Measurements from ENCODE around the gene BTNL2. TPM values are rescaled to one million over a fixed set of nuclear protein-coding genes. Genes with fewer than 3 reads are reported as not detected.

BTNL2 gene
- not detected in 2 replicates for total RNA-seq (2012; rRNA removed)

- Histone ChIP-seq H3K4me2 (ENCODE audit: low read length) (no peak within 1 kb of the TSS), H3K36me3 (ENCODE audit: insufficient read depth, low read length) (no peaks in the 10 kb centered on the region), H3K4me3 (ENCODE audit: low read length) (no peak within 1 kb of the TSS), H3K9me3 (replicated peaks; ENCODE audit: low read length) (no peaks in the 10 kb centered on the region), H3K27me3 (ENCODE audit: control insufficient read depth, insufficient read depth, low read length) (peaks cover 57% of the 10 kb centered on the region), H3K9ac (ENCODE audit: low read depth, low read length) (no peak within 1 kb of the TSS), H3K4me1 (ENCODE audit: control insufficient read depth, insufficient read depth, low read length) (no peaks in the 10 kb centered on the region)
Measured at GRCh38 chr6:32406857-32407256, at the start of gene BTNL2. Gene BTNL2 (minus strand): TSS chr6:32407181. CDS start chr6:32407123, 58 bp downstream.

GRCh38 chr6:32449088-32449736, 42.2 kb upstream of the BTNL2 start:
- no peaks in the 10 kb centered on the region for H3K4me1 ChIP-seq (ENCODE audit: control insufficient read depth, insufficient read depth, low read length)
- H3K9me3 ChIP-seq (replicated peaks; ENCODE audit: low read length) = no peaks in the 10 kb centered on the region
- H3K36me3 ChIP-seq (ENCODE audit: insufficient read depth, low read length) = no peaks in the 10 kb centered on the region
- no peaks in the 10 kb centered on the region for H3K27me3 ChIP-seq (ENCODE audit: control insufficient read depth, insufficient read depth, low read length)
- no peak overlapping the region for H3K4me3 ChIP-seq (ENCODE audit: low read length)
- no peak overlapping the region for H3K4me2 ChIP-seq (ENCODE audit: low read length)
- H3K9ac ChIP-seq (ENCODE audit: low read depth, low read length) = no peak overlapping the region

GRCh38 chr6:32447932-32448331, 41.0 kb upstream of the BTNL2 start:
- Histone ChIP-seq H3K27me3 (ENCODE audit: control insufficient read depth, insufficient read depth, low read length) (no peaks in the 10 kb centered on the region), H3K4me1 (ENCODE audit: control insufficient read depth, insufficient read depth, low read length) (no peaks in the 10 kb centered on the region), H3K9me3 (replicated peaks; ENCODE audit: low read length) (no peaks in the 10 kb centered on the region), H3K4me2 (ENCODE audit: low read length) (no peak overlapping the region), H3K4me3 (ENCODE audit: low read length) (no peak overlapping the region), H3K9ac (ENCODE audit: low read depth, low read length) (no peak overlapping the region), H3K36me3 (ENCODE audit: insufficient read depth, low read length) (no peaks in the 10 kb centered on the region)

DNA sequence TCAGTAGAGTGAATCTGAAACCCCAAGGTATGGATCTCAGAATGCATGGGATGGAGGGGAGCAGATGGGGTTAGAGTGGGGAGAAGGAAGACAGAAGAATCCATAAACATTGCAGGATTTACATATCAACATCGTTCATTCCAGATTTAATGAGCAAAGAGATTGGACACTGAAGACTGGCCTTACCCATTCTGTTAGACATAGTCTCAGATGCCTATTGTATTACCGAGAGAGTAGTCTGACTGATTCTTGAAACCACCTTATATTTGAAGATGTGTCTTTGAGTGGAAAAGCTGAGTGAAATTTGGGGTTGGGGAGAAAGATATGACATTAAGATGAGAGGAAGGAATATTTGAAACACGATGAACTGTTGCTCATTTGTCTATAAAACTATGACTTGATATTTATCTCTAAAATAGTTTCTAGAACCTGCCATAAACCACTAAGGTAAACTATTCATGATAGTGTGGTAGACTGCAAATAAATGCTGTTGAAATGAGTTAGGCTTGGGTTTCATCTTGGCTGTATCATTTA, 38.4 kb upstream of the BTNL2 start:
- no peaks in the 10 kb centered on the region for H3K9me3 ChIP-seq (replicated peaks; ENCODE audit: low read length)
- no peak overlapping the region for H3K4me2 ChIP-seq (ENCODE audit: low read length)
- no peaks in the 10 kb centered on the region for H3K27me3 ChIP-seq (ENCODE audit: control insufficient read depth, insufficient read depth, low read length)
- H3K4me1 ChIP-seq (ENCODE audit: control insufficient read depth, insufficient read depth, low read length) = no peaks in the 10 kb centered on the region
- H3K36me3 ChIP-seq (ENCODE audit: insufficient read depth, low read length) = no peaks in the 10 kb centered on the region
- no peak overlapping the region for H3K4me3 ChIP-seq (ENCODE audit: low read length)
- H3K9ac ChIP-seq (ENCODE audit: low read depth, low read length) = no peak overlapping the region

DNA sequence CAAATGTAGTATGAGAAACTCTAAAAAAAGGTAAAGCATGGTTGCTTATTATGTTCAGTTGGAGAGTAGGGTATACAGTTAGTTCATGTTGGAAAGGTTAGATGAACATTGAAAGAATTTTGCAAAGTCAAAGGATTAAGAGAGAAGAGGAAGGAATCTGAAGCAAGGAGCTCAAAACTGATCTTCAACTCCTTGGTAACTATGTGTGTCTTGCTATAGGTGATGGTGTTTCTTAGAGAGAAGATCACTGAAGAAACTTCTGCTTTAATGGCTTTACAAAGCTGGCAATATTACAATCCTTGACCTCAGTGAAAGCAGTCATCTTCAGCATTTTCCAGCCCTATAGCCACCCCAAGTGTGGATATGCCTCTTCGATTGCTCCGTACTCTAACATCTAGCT, 37.5 kb upstream of the BTNL2 start:
- Histone ChIP-seq H3K4me1 (ENCODE audit: control insufficient read depth, insufficient read depth, low read length) (no peaks in the 10 kb centered on the region), H3K27me3 (ENCODE audit: control insufficient read depth, insufficient read depth, low read length) (no peaks in the 10 kb centered on the region), H3K9ac (ENCODE audit: low read depth, low read length) (no peak overlapping the region), H3K36me3 (ENCODE audit: insufficient read depth, low read length) (no peaks in the 10 kb centered on the region), H3K9me3 (replicated peaks; ENCODE audit: low read length) (no peaks in the 10 kb centered on the region), H3K4me3 (ENCODE audit: low read length) (no peak overlapping the region), H3K4me2 (ENCODE audit: low read length) (no peak overlapping the region)

DNA sequence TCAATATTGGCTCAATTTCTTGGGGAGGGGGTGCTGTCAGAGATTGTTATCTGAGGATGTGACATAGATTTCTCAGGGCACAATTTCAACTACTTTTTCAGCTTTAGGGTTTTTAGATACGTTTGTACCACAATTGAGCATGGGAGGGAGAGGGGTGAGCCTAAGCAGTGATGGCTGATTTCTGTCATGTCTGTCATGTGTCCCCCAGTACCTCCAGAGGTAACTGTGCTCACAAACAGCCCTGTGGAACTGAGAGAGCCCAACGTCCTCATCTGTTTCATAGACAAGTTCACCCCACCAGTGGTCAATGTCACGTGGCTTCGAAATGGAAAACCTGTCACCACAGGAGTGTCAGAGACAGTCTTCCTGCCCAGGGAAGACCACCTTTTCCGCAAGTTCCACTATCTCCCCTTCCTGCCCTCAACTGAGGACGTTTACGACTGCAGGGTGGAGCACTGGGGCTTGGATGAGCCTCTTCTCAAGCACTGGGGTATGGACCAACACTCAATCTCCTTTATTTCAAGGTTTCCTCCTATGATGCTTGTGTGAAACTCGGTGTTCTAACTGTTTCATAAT, 36.1 kb upstream of the BTNL2 start:
- Histone ChIP-seq H3K9ac (ENCODE audit: low read depth, low read length) (no peak overlapping the region), H3K36me3 (ENCODE audit: insufficient read depth, low read length) (no peaks in the 10 kb centered on the region)

GRCh38 chr6:32442243-32442667, 35.3 kb upstream of the BTNL2 start:
- Histone ChIP-seq H3K27me3 (ENCODE audit: control insufficient read depth, insufficient read depth, low read length) (peaks cover 4% of the 10 kb centered on the region), H3K9ac (ENCODE audit: low read depth, low read length) (no peak overlapping the region), H3K4me3 (ENCODE audit: low read length) (no peak overlapping the region), H3K4me2 (ENCODE audit: low read length) (no peak overlapping the region), H3K36me3 (ENCODE audit: insufficient read depth, low read length) (no peaks in the 10 kb centered on the region), H3K4me1 (ENCODE audit: control insufficient read depth, insufficient read depth, low read length) (no peaks in the 10 kb centered on the region), H3K9me3 (replicated peaks; ENCODE audit: low read length) (no peaks in the 10 kb centered on the region)

More for the DNA sequence above, 36.1 kb upstream of the BTNL2 start:
- no peaks in the 10 kb centered on the region for H3K4me1 ChIP-seq (ENCODE audit: control insufficient read depth, insufficient read depth, low read length)
- no peaks in the 10 kb centered on the region for H3K27me3 ChIP-seq (ENCODE audit: control insufficient read depth, insufficient read depth, low read length)
- no peak overlapping the region for H3K4me2 ChIP-seq (ENCODE audit: low read length)
- H3K4me3 ChIP-seq (ENCODE audit: low read length) = no peak overlapping the region
- H3K9me3 ChIP-seq (replicated peaks; ENCODE audit: low read length) = no peaks in the 10 kb centered on the region

- Histone ChIP-seq H3K9ac (ENCODE audit: low read depth, low read length) (no peak within 1 kb of the TSS), H3K9me3 (replicated peaks; ENCODE audit: low read length) (no peaks in the 10 kb centered on the region), H3K36me3 (ENCODE audit: insufficient read depth, low read length) (no peaks in the 10 kb centered on the region), H3K27me3 (ENCODE audit: control insufficient read depth, insufficient read depth, low read length) (peaks cover 17% of the 10 kb centered on the region), H3K4me3 (ENCODE audit: low read length) (no peak within 1 kb of the TSS), H3K4me2 (ENCODE audit: low read length) (no peak within 1 kb of the TSS), H3K4me1 (ENCODE audit: control insufficient read depth, insufficient read depth, low read length) (no peaks in the 10 kb centered on the region)
Measured at GRCh38 chr6:32439602-32440214, 32.7 kb upstream of the BTNL2 start, which contains the start of gene HLA-DRA. Gene HLA-DRA (plus strand): TSS chr6:32439887. CDS start chr6:32439951, 64 bp downstream.

- H3K4me1 ChIP-seq (ENCODE audit: control insufficient read depth, insufficient read depth, low read length) = no peaks in the 10 kb centered on the region
- H3K4me2 ChIP-seq (ENCODE audit: low read length) = no peak overlapping the region
- no peak overlapping the region for H3K9ac ChIP-seq (ENCODE audit: low read depth, low read length)
- H3K36me3 ChIP-seq (ENCODE audit: insufficient read depth, low read length) = no peaks in the 10 kb centered on the region
- H3K27me3 ChIP-seq (ENCODE audit: control insufficient read depth, insufficient read depth, low read length) = peaks cover 17% of the 10 kb centered on the region
- no peak overlapping the region for H3K4me3 ChIP-seq (ENCODE audit: low read length)
- no peaks in the 10 kb centered on the region for H3K9me3 ChIP-seq (replicated peaks; ENCODE audit: low read length)
Measured at GRCh38 chr6:32439139-32439538, 32.2 kb upstream of the BTNL2 start.

DNA sequence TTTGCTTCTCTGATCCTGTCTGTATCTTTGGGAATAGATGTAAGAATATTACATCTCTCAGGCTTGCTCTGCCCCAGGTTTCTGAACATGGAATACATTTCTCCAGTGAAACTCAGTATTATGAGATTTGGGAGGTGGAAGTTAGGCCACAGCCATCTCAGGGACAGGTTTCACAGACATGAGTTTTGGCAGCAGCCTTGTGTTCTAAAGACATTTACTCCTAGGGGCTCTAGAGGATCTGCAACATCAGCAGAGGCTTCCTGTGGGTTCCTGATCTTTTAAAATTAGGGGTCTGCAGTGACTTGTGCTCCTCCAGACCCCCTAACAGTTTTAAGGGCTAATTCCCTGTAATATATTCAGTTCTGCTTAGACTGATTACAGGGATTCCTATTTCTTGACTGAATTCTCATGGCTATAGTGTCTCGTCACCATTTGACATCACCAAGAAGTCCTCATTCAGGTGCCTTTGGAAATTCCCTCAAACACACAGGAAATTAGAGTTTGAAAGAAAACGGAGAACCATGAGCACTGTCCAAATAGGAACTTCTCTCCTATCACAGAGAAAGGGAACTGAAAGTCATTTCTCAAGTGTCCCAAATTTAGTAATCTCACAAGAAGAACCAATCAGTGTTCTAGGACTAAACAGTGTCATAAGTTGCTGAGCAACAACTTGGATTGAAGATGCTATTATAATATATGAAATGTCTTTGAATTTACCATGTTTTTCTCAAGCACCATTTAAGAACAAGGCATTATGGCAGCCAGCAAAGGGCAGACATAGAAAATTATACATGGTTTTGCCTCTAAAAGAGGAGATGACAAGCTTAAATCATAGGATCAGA, 30.2 kb upstream of the BTNL2 start:
- Histone ChIP-seq H3K27me3 (ENCODE audit: control insufficient read depth, insufficient read depth, low read length) (peaks cover 29% of the 10 kb centered on the region), H3K4me3 (ENCODE audit: low read length) (no peak overlapping the region), H3K4me2 (ENCODE audit: low read length) (no peak overlapping the region)

GRCh38 chr6:32436186-32436585, 29.2 kb upstream of the BTNL2 start:
- Histone ChIP-seq H3K9ac (ENCODE audit: low read depth, low read length) (no peak overlapping the region), H3K36me3 (ENCODE audit: insufficient read depth, low read length) (no peaks in the 10 kb centered on the region), H3K27me3 (ENCODE audit: control insufficient read depth, insufficient read depth, low read length) (peaks cover 29% of the 10 kb centered on the region), H3K4me1 (ENCODE audit: control insufficient read depth, insufficient read depth, low read length) (no peaks in the 10 kb centered on the region), H3K4me2 (ENCODE audit: low read length) (no peak overlapping the region), H3K9me3 (replicated peaks; ENCODE audit: low read length) (no peaks in the 10 kb centered on the region), H3K4me3 (ENCODE audit: low read length) (no peak overlapping the region)

More for the DNA sequence above, 30.2 kb upstream of the BTNL2 start:
- no peaks in the 10 kb centered on the region for H3K9me3 ChIP-seq (replicated peaks; ENCODE audit: low read length)
- H3K36me3 ChIP-seq (ENCODE audit: insufficient read depth, low read length) = no peaks in the 10 kb centered on the region
- H3K9ac ChIP-seq (ENCODE audit: low read depth, low read length) = no peak overlapping the region
- H3K4me1 ChIP-seq (ENCODE audit: control insufficient read depth, insufficient read depth, low read length) = no peaks in the 10 kb centered on the region

All from skeletal muscle satellite cell (primary cell).